HG03039 (cell line): ENCODE data around the gene IL1RAP.

Experiments
- ATAC-seq: cut with Tn5 transposase; IDR thresholded peaks from one replicate; pipeline ENCODE4 v1.9.1; 2021; ENCODE audit warnings: mild to moderate bottlenecking, moderate library complexity; ENCODE audit not compliant: unreplicated experiment

The IL1RAP gene

DNA sequence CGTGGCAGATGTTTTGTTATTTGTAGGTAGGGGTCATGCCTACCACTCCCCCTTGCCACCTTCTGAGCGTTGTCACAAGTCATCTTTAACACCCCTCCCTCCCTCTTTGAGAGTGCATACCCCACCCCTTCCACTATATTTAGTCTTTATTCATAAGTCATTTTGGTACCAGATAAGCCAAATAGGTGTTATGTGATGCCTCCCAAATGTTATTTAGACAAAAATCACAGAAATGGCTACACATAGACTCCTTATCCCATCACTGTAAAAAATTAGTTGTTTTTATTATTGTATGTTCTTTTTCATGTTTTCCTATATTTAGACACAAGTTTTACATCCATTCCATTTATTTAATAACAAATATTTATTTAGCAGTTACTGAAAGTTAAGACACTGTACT lies 93.1 kb downstream of the IL1RAP start:
- no peak for ATAC-seq

- no peak for ATAC-seq
Observed at GRCh38 chr3:190608850-190609589, 95.1 kb downstream of the IL1RAP start.

DNA sequence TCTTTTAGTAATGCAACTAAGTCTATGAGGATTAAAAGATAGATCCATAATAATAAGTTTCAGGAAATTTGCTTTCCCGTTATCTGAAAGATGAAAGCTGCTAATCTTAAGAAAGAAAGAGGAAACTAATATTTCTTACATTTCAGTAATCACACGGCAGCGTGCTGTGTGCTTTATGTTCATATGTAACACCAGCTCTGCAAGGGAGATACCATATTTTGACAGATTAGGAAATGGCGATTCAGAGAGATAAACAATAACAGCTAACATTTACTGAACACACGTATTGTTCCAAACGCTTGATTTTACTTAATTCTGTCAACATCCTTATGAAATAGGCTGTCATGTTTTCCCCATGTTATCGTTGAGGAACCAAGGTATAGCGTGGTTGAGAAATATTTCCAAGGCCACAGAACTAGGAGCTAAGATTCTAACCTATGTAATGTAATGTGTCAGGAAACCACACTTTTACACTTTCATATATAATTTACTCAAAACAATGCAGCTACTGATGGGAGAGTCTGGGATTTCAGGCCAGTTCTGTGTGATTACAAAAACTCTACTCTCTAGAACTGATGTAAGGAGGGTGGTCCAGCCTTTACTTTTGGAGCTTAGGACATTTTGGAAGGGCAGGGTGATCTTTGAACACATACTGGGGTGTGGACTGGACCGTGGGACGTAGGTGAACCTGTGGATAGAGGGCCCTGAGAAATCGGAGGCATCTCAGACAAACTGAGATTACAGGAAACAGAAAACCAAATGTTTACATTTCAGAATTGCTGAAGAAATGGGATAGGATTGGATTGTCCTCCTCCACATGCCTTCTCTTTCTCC lies 100.6 kb downstream of the IL1RAP start:
- no peak for ATAC-seq

DNA sequence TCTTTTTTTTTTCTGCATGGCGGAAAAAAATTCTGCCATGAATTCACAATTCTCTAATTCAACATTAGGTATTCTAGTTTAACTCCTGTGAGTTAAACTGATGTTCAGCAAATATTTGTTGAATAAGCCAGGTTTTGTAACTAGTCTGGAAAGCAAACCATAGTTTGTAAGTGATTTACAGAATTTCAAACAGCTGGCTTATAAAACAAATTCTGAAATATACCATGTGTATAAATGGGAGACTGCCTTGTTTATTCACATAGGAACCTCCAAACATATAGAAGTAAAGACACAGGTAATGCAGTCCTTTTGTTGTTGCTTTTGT lies 101.1 kb downstream of the IL1RAP start:
- no peak for ATAC-seq

- ATAC-seq: no peak
Observed at GRCh38 chr3:190615607-190616006, 101.7 kb downstream of the IL1RAP start.

GRCh38 chr3:190616637-190617036 lies 102.8 kb downstream of the IL1RAP start:
- no peak for ATAC-seq

GRCh38 chr3:190617185-190617584 lies 103.3 kb downstream of the IL1RAP start:
- no peak for ATAC-seq

DNA sequence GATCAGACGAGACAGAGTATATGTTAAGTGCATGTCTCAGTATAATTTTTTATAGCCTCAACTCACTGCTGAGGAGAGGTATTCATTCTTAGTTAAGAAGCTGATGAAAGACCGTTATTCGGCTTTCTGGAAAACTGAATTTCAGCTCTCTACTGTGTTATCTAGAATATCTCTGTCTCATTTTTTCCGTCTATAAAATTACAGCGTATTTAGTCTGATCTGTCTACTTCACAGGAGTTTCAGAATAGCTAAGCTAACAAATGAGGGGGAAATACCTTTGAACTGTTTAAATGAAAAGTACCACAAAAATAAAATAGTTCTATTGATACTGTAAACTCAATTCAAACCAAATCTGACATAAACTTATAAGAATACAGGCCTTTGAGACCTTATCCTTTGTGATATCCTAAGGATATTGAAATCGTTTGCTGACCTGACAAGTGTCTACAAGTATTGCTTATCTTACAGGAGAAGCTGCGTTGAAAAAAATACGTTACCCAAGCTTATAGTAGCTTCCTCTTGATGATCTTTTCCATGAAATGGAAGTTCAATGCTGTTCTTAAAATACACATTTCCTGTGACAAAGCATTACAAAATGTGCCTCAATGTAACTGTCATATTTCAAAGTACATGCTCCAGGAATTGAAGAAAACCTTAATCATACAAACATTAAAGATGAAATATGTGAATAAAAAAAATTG lies 104.6 kb downstream of the IL1RAP start:
- no peak for ATAC-seq

DNA sequence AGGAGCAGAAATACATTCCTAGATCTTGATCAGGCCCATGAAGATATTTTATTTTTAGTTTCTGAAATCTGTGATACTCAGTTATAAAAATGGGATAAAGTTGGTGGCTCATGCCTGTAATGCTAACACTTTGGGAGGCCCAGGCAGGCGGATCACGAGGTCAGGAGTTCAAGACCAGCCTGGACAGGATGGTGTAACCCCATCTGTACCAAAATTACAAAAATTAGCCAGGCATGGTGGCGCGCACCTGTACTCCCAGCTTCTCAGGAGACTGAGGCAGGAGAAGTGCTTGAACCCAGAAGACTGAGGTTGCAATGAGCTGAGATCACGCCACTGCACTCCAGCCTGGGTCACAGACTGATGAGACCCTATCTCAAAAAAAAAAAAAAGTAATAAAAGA lies 105.5 kb downstream of the IL1RAP start:
- ATAC-seq: no peak

DNA sequence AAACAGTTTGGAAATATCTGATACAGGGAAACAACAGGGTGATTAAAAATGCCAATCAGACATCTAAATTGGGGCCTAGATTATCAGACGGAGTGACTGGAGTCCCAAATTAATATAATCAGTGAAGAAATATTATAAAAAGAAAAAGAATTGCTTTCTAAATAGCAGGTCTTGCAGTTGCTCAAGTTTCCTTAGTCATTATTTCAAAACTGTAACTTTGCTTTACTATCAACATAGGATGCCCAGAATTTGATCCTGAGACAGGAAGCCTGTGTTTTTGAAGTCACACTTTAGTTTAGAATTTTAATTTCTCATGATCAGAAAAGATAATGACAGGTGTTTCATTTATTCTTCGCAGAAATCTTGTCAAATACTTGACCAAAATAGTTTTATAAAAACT lies 105.9 kb downstream of the IL1RAP start:
- ATAC-seq: no peak

DNA sequence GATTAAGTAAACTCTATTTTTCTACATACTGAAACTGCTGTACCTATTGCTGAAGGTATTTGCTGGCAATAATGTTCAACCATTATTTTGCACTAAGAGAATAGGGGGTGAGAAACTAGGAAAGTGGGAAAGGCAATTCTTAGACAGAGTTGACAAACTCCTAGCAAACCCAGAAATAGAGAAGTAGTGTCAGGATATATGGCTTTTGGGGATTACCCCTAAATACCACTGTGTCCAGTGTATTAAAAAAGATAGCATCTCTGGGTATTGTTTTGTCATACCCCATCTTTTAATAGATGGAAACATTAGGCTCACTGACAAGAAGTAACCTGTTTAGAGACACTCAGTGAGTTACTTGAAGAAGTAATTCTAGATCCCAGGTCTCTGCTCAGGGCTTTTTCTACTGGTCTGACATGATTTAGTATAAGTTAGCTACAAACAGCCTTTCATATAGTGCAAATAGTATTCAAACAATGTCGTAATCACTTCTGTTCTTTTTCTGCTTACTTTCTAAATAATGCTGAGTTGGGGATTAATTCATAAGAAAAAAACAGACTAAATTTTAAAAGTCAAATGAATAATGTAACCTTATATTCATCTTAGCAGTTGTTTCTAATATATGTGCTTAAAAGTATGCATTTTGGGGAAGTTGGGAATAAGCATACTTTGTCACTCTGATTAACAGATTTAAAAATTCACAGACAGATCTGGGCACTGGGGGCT lies 107.2 kb downstream of the IL1RAP start:
- ATAC-seq: no peak

- ATAC-seq: no peak
Observed at GRCh38 chr3:190621927-190622326, 108.0 kb downstream of the IL1RAP start.

- ATAC-seq: no peak
Observed at GRCh38 chr3:190624282-190624681, 110.4 kb downstream of the IL1RAP start.

- no peak for ATAC-seq
Observed at GRCh38 chr3:190626951-190627620, 113.2 kb downstream of the IL1RAP start.

GRCh38 chr3:190629088-190629487 lies 115.2 kb downstream of the IL1RAP start:
- ATAC-seq: no peak

DNA sequence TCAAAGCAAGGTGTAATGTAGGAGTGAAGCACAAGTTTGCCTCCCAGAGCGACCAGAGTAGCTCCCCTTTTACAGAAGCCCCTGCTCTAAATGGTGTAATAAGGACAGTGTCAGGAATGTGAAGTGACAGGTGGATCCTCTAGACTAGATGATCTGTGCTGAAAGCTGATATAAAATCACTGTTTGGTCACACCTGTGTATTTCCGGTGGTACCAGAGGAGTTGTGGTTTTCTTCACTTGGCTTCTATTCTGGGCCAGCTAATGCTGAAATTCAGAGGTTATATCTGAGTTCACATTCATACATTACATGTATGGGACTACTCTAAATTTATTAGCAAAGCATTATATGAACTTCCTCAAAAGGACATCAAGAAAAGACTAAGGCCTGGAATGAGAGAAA lies 117.4 kb downstream of the IL1RAP start:
- ATAC-seq: no peak

- ATAC-seq: no peak
Observed at GRCh38 chr3:190641564-190641963, 127.7 kb downstream of the IL1RAP start.

- ATAC-seq: no peak
Observed at GRCh38 chr3:190642016-190642415, 128.1 kb downstream of the IL1RAP start.

- ATAC-seq: no peak
Observed at GRCh38 chr3:190644035-190644434, 130.2 kb downstream of the IL1RAP start.

- no peak for ATAC-seq
Observed at GRCh38 chr3:190644766-190645165, 130.9 kb downstream of the IL1RAP start.
